HEK293 (cell line): ENCODE data around the gene PHC3.

Experiments used
- BCL11A ChIP-seq: fragments of 450-650 bp; formaldehyde crosslinking; IDR thresholded peaks from 2 replicates; pipeline ENCODE4 v1.5.1; 2016; ENCODE audit warnings: low read depth, missing biosample characterization, missing genetic modification characterization
- ELK4 ChIP-seq: IDR thresholded peaks from 2 replicates; pipeline ENCODE4 v1.6.1; 2011; ENCODE audit warnings: mild to moderate bottlenecking, low read depth, low read length, borderline replicate concordance
- HOXC10 ChIP-seq: sonication (generic); formaldehyde crosslinking; IDR thresholded peaks from 2 replicates; pipeline ENCODE4 v1.8.1; 2023; ENCODE audit warnings: mild to moderate bottlenecking, missing genetic modification reagents
- HOXD13 ChIP-seq: sonication (generic); formaldehyde crosslinking; IDR thresholded peaks from 2 replicates; pipeline ENCODE4 v1.8.0; 2022; ENCODE audit warnings: missing genetic modification reagents, borderline replicate concordance
- KLF8 ChIP-seq: fragments of 450-650 bp; formaldehyde crosslinking; IDR thresholded peaks from 2 replicates; pipeline ENCODE4 v1.5.1; 2016; ENCODE audit warnings: missing biosample characterization, missing genetic modification characterization
- PRDM1 ChIP-seq: fragments of 450-650 bp; formaldehyde crosslinking; IDR thresholded peaks from 2 replicates; pipeline ENCODE4; 2016; ENCODE audit warnings: missing biosample characterization, missing genetic modification characterization
- PRDM4 ChIP-seq: fragments of 450-650 bp; formaldehyde crosslinking; IDR thresholded peaks from 2 replicates; pipeline ENCODE4 v1.5.1; 2017; ENCODE audit warnings: missing biosample characterization, missing genetic modification characterization
- RBAK ChIP-seq: fragments of 450-650 bp; formaldehyde crosslinking; IDR thresholded peaks from 2 replicates; pipeline ENCODE4 v1.5.1; 2016; ENCODE audit warnings: missing biosample characterization, missing genetic modification characterization
- ZBTB21 ChIP-seq: fragments of 450-650 bp; formaldehyde crosslinking; IDR thresholded peaks from 2 replicates; pipeline ENCODE4 v1.5.1; 2017; ENCODE audit warnings: missing biosample characterization, missing genetic modification characterization
- ZFP41 ChIP-seq: fragments of 450-650 bp; formaldehyde crosslinking; IDR thresholded peaks from 2 replicates; pipeline ENCODE4 v1.5.1; 2016; ENCODE audit warnings: missing biosample characterization, missing genetic modification characterization, borderline replicate concordance
- ZNF138 ChIP-seq: fragments of 450-650 bp; formaldehyde crosslinking; IDR thresholded peaks from 2 replicates; pipeline ENCODE4 v1.5.1; 2016; ENCODE audit warnings: missing biosample characterization, missing genetic modification characterization, borderline replicate concordance
- ZNF184 ChIP-seq: fragments of 450-650 bp; IDR thresholded peaks from 2 replicates; pipeline ENCODE4 v1.5.1; 2018; ENCODE audit warnings: missing biosample characterization, mild to moderate bottlenecking, missing genetic modification characterization
- ZNF2 ChIP-seq: fragments of 450-650 bp; formaldehyde crosslinking; IDR thresholded peaks from 2 replicates; pipeline ENCODE4 v1.5.1; 2016; ENCODE audit warnings: missing biosample characterization, missing genetic modification characterization
- ZNF214 ChIP-seq: fragments of 450-650 bp; formaldehyde crosslinking; IDR thresholded peaks from 2 replicates; pipeline ENCODE4 v1.5.1; 2017; ENCODE audit warnings: missing biosample characterization, mild to moderate bottlenecking, missing genetic modification characterization, borderline replicate concordance
- ZNF223 ChIP-seq: fragments of 450-650 bp; formaldehyde crosslinking; IDR thresholded peaks from 2 replicates; pipeline ENCODE4 v1.5.1; 2016; ENCODE audit warnings: missing biosample characterization, missing genetic modification characterization
- ZNF23 ChIP-seq: fragments of 450-650 bp; formaldehyde crosslinking; IDR thresholded peaks from 2 replicates; pipeline ENCODE4 v1.5.1; 2016; ENCODE audit warnings: missing biosample characterization, missing genetic modification characterization, borderline replicate concordance
- ZNF248 ChIP-seq: fragments of 450-650 bp; formaldehyde crosslinking; IDR thresholded peaks from 2 replicates; pipeline ENCODE4 v1.5.1; 2017; ENCODE audit warnings: missing biosample characterization, missing genetic modification characterization
- ZNF311 ChIP-seq: fragments of 450-650 bp; formaldehyde crosslinking; IDR thresholded peaks from 2 replicates; pipeline ENCODE4 v1.5.1; 2017; ENCODE audit warnings: missing biosample characterization, missing genetic modification characterization, borderline replicate concordance
- ZNF341 ChIP-seq: fragments of 450-650 bp; formaldehyde crosslinking; IDR thresholded peaks from 2 replicates; pipeline ENCODE4; 2016; ENCODE audit warnings: low read depth, missing biosample characterization, missing genetic modification characterization
- ZNF366 ChIP-seq: fragments of 450-650 bp; formaldehyde crosslinking; conservative IDR thresholded peaks from 2 replicates; pipeline ENCODE4 v1.5.1; 2016; ENCODE audit warnings: missing biosample characterization, missing genetic modification characterization
- ZNF37A ChIP-seq: fragments of 450-650 bp; IDR thresholded peaks from 2 replicates; pipeline ENCODE4 v1.5.1; 2018; ENCODE audit warnings: missing biosample characterization, missing genetic modification characterization
- ZNF488 ChIP-seq: fragments of 450-650 bp; formaldehyde crosslinking; IDR thresholded peaks from 2 replicates; pipeline ENCODE4 v1.5.1; 2016; ENCODE audit warnings: missing biosample characterization, missing genetic modification characterization
- ZNF514 ChIP-seq: fragments of 450-650 bp; formaldehyde crosslinking; IDR thresholded peaks from 2 replicates; pipeline ENCODE4 v1.5.1; 2016; ENCODE audit warnings: missing biosample characterization, missing genetic modification characterization
- ZNF521 ChIP-seq: fragments of 450-650 bp; formaldehyde crosslinking; IDR thresholded peaks from 2 replicates; pipeline ENCODE4 v1.5.1; 2017; ENCODE audit warnings: missing biosample characterization, mild to moderate bottlenecking, missing genetic modification characterization
- ZNF571 ChIP-seq: fragments of 450-650 bp; formaldehyde crosslinking; IDR thresholded peaks from 2 replicates; pipeline ENCODE4 v1.5.0; 2017; ENCODE audit warnings: missing biosample characterization, missing genetic modification characterization
- ZNF580 ChIP-seq: fragments of 450-650 bp; formaldehyde crosslinking; IDR thresholded peaks from 2 replicates; pipeline ENCODE4 v1.5.1; 2016; ENCODE audit warnings: missing biosample characterization, missing genetic modification characterization
- ZNF600 ChIP-seq: fragments of 450-650 bp; formaldehyde crosslinking; IDR thresholded peaks from 2 replicates; pipeline ENCODE4 v1.5.1; 2016; ENCODE audit warnings: missing biosample characterization, missing genetic modification characterization
- ZNF624 ChIP-seq: fragments of 450-650 bp; formaldehyde crosslinking; IDR thresholded peaks from 2 replicates; pipeline ENCODE4 v1.5.1; 2017; ENCODE audit warnings: missing biosample characterization, missing genetic modification characterization
- ZNF660 ChIP-seq: fragments of 450-650 bp; IDR thresholded peaks from 2 replicates; pipeline ENCODE4 v1.5.1; 2018; ENCODE audit warnings: missing biosample characterization, mild to moderate bottlenecking, missing genetic modification characterization
- ZNF664 ChIP-seq: fragments of 450-650 bp; formaldehyde crosslinking; IDR thresholded peaks from 2 replicates; pipeline ENCODE4 v1.5.1; 2016; ENCODE audit warnings: missing biosample characterization, missing genetic modification characterization
- ZNF747 ChIP-seq: fragments of 450-650 bp; formaldehyde crosslinking; IDR thresholded peaks from 2 replicates; pipeline ENCODE4 v1.5.1; 2016; ENCODE audit warnings: missing biosample characterization, missing genetic modification characterization
- ZNF830 ChIP-seq: fragments of 450-650 bp; IDR thresholded peaks from 2 replicates; pipeline ENCODE4 v1.5.0; 2018; ENCODE audit warnings: missing biosample characterization, missing genetic modification characterization, low read depth, mild to moderate bottlenecking, moderate library complexity
- ZNF837 ChIP-seq: fragments of 450-650 bp; formaldehyde crosslinking; IDR thresholded peaks from 2 replicates; pipeline ENCODE4 v1.5.1; 2016; ENCODE audit warnings: missing biosample characterization, missing genetic modification characterization
- ZSCAN30 ChIP-seq: fragments of 450-650 bp; IDR thresholded peaks from 2 replicates; pipeline ENCODE4 v1.5.1; 2018; ENCODE audit warnings: missing biosample characterization, mild to moderate bottlenecking, missing genetic modification characterization, moderate library complexity
- ZSCAN4 ChIP-seq: fragments of 450-650 bp; formaldehyde crosslinking; IDR thresholded peaks from 2 replicates; pipeline ENCODE4 v1.5.1; 2017; ENCODE audit warnings: missing biosample characterization, missing genetic modification characterization

PHC3 gene

GRCh38 chr3:170221924-170222646 is 40.6 kb upstream of the PHC3 start, which contains the start of gene PRKCI (continued):
- 0 out of 2 replicates have a peak, but pooled peaks have one; percentile 37 for TF ChIP-seq ZSCAN4 (tag by site-specific recombination)
- no peak for TF ChIP-seq ZNF223 (tag by site-specific recombination)
- TF ChIP-seq ZNF580: peak; percentile 98
- no peak for TF ChIP-seq ELK4
- TF ChIP-seq ZNF311 (tag by site-specific recombination): no peak
- TF ChIP-seq ZNF571 (tag by site-specific recombination): no peak
- TF ChIP-seq ZNF600: peak; percentile 30; the same call in 1 of the 2 replicates
- TF ChIP-seq ZNF837: no peak
- no peak for TF ChIP-seq ZNF488 (tag by site-specific recombination)
- no peak for TF ChIP-seq ZNF830
- no peak; the same call in 1 of the 2 replicates for TF ChIP-seq ZNF664
- no peak for TF ChIP-seq ZNF37A (tag by site-specific recombination)
- peak; percentile 37 for TF ChIP-seq ZNF660 (tag by site-specific recombination)
- TF ChIP-seq PRDM1 (tag by site-specific recombination): peak; percentile 49; the same call in 1 of the 2 replicates
- no peak for TF ChIP-seq ZFP41 (tag by site-specific recombination)
- TF ChIP-seq ZNF248: no peak
- no peak for TF ChIP-seq RBAK
- TF ChIP-seq ZBTB21 (tag by site-specific recombination): no peak
- no peak for TF ChIP-seq ZNF184
- TF ChIP-seq ZNF521 (tag by site-specific recombination): no peak
- TF ChIP-seq KLF8 (tag by site-specific recombination): peak; percentile 98
- TF ChIP-seq BCL11A (tag by site-specific recombination): no peak
- TF ChIP-seq PRDM4: no peak
- no peak for TF ChIP-seq ZNF214
- peak; percentile 87 for TF ChIP-seq ZNF341 (tag by site-specific recombination)
- no peak for TF ChIP-seq HOXD13 (CRISPR knock-in tag)
- no peak for TF ChIP-seq ZNF514
- TF ChIP-seq ZNF138 (tag by site-specific recombination): no peak
- TF ChIP-seq ZNF23 (tag by site-specific recombination): no peak
- TF ChIP-seq ZSCAN30 (tag by site-specific recombination): peak; percentile 26; the same call in 1 of the 2 replicates
- no peak for TF ChIP-seq HOXC10
- no peak for TF ChIP-seq ZNF624 (tag by site-specific recombination)
- peak; percentile 77 for TF ChIP-seq ZNF366 (tag by site-specific recombination)
- peak; percentile 92 for TF ChIP-seq ZNF2 (tag by site-specific recombination)
- no peak for TF ChIP-seq ZNF747 (tag by site-specific recombination)
